Smooth muscle cell of the brain vasculature (primary cell): Measurements from ENCODE around the gene GALNT6.
A peak's percentile ranks its signal among the peaks of the same experiment; 100 is the strongest.
"Not testable (repeated sequence)": the region's sequence is repeated elsewhere in the genome, so short reads cannot be mapped to it uniquely, and the experiment has no call there.

Experiments used
- DNase-seq: peaks from one replicate; pipeline ENCODE4 v3.0.0-alpha.2; 2012; ENCODE audit warnings: low read depth, low spot score

Gene GALNT6

DNA sequence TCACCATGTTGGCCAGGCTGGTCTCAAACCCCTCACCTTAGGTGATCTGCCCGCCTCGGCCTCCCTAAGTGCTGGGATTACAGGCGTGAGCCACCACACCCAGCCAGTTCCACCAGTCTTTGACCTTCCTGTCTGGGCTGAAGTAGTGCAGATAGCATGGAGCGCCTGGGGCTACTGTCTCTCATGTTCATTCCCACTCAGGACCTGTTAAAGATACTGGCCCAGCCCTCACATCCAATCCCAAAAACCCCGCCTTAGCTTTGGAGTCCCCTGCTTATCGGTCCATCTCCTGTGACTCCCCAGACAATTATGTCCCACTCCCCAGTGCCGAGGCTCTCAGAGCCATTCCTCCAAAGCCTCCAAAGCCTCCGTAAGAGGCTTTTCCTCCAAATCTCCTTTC lies 32.7 kb downstream of the GALNT6 start:
- DNase-seq = no peak

DNA sequence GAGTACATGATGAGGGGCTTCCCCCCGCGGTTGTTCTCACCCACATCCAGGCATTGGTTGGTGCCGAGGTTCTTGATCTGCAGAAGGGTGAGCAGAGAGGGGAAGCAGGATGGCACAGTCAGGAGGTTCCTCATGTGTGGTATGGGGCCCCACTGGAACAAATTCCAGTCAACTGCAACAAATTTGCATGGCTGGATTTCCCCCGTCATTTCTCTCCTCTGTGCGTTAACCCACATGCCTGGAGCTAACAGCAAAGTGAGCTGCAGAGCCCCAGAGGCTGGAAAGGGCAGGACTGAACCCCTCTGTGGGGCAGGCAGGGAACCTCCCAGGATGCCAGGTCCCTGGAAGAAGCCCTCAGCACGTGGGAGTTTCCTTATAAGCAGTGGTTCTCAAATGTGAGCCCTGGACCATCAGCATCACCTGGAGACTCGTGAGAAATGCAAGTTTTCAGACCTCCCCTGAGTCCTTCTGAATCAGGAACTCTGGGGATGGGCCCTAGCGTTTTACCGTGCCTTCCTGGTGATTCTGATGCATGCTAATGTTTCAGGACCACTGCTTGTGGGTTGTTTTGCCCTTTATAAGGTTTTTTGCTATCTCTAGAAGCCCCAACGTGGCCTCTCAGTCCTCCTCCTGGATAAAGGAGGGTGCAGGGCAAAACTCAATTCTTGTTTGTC lies 33.7 kb downstream of the GALNT6 start:
- DNase-seq = no peak

DNA sequence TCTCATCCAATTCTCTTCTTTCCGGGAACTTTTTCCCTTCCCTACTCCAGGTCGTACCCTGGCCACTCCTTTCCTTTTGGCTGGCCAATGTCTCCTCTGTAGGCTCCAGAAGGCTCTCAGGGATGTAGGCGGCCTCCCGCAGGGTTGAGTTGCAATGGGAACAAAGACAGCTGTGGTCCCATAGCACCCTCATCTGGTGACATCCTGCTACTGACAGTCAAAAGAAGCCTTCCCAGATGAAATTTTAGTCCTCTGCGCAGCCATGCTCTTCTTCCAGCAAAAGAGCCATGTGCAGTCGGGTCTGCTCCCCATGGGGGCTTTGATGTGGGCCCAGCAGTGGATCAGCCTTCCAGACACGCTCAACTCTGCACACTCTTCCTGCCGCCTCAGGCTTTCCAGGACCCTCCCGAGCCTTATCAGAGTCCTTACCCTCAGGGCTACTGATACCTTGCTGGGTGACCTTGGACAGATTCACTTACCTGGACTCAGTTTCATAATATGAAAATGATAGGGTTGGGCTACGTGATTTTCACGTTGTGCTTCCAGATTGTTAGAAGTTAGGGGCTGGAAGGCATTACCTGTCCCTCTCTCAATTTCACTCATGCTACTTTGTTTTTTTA lies 39.2 kb downstream of the GALNT6 start:
- DNase-seq = peak; percentile 40

GRCh38 chr12:51349026-51349425 lies 42.2 kb downstream of the GALNT6 start:
- no peak for DNase-seq

DNA sequence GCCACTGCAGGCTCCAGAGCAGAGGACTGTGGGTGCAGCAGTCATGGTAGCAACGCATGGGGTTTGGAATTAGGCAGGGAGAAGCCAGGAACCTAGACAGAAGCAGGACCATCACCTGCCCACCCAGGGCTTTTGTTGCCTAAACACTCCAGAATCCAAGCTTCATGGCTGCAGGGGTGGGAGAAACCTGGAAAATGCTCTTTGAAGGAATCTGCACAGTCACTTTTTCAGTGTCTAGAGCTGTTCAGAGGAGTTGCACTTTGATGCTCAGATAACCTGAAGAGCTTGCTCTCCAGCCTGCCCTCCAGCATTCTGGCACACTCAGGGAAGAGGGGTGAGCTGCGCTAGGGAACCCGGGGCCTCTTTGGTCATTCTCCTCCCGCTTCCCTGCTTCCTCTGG lies 43.1 kb downstream of the GALNT6 start:
- no peak for DNase-seq

DNA sequence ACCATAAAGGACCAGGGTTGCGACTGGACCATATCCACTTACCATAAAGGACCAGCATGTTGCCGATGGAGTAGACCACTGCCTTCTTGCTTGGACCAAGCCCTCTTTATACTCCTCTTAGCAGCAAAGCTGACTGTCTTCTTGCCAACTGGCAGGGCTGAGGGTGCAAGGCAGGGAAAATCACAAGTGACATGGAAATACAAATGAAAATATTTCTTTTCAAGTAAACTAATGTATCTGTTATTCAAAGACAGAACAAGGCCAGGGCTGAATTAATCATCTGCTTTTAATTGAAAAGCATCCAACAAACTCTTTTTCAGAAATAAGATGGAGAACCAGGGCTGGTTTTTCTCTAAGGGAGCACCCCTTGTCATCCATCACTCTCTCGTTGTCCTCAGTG lies 44.6 kb downstream of the GALNT6 start, which contains the start of gene CELA1:
CELA1 (minus strand) TSS at position 99 of the 400 bp plus-strand sequence; CDS start at position 58, 41 bp downstream.
- DNase-seq = no peak

GRCh38 chr12:51345681-51346080 lies 45.5 kb downstream of the GALNT6 start:
- DNase-seq = no peak

GRCh38 chr12:51343201-51343600 lies 48.0 kb downstream of the GALNT6 start:
- no peak for DNase-seq

- DNase-seq = no peak
Measured at GRCh38 chr12:51342416-51342815, 48.8 kb downstream of the GALNT6 start.

GRCh38 chr12:51341251-51342007 lies 49.8 kb downstream of the GALNT6 start:
- DNase-seq = peak; percentile 52

GRCh38 chr12:51339750-51340149 lies 51.5 kb downstream of the GALNT6 start:
- no peak for DNase-seq

- not testable (repeated sequence) for DNase-seq
Measured at GRCh38 chr12:51337336-51337735, 53.9 kb downstream of the GALNT6 start.

GRCh38 chr12:51335931-51336330 lies 55.3 kb downstream of the GALNT6 start:
- DNase-seq = no peak

DNA sequence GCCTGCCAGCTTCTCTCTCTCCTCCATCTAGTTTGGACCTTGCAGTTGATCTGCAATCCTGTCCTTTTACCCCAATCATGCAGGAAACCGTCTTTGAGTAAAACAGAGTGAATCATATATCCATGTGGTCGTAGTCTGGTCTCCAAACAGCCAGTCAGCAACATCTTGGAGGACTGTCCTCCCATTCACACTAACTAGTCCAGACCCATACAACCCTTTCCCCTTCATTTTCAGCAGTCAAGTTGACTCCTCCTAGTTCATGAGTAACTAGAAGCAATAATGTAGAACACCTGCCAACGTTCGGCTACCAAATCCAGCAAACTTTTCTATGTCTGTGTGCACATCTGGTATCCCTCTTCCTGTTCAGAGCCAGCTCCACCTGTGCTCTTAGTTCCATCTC lies 56.4 kb downstream of the GALNT6 start:
- no peak for DNase-seq

DNA sequence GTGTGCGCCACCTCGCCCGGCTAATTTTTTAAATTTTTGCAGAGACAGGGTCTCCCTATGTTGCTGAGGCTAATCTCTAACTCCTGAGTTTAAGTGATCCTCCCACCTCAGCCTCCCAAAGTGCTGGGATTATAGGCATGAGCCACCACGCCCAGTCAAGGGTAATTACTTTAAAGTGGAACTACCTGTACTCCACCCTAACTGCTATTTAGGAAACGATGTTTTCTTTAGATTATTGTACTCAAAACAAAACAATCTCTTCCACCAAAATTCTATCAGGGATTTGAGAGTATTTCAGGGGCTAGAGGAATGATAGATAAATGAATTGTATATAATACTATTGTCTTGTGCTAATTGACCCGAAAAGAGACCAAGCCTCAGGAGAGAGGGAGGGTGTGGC lies 57.7 kb downstream of the GALNT6 start:
- no peak for DNase-seq

DNA sequence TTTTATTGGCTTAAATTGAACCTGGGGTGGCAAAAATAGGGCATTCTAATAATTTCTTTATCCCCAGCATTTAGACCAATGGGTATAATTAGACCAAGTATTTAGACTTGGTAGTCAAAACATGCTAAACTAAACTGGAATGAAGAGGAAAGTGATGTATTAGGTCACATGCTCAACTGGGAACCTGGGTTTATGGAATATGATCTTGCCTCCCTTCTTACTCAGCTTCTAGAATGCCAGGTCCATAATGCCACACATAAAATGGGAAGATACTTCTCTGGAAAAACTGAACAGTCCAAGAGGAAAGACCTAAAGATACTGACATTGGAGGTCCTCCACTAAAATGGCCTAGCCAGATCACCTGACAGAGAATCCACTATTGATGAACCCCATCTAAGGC lies 61.0 kb downstream of the GALNT6 start:
- no peak for DNase-seq

GRCh38 chr12:51329742-51330141 lies 61.5 kb downstream of the GALNT6 start:
- DNase-seq = no peak

DNA sequence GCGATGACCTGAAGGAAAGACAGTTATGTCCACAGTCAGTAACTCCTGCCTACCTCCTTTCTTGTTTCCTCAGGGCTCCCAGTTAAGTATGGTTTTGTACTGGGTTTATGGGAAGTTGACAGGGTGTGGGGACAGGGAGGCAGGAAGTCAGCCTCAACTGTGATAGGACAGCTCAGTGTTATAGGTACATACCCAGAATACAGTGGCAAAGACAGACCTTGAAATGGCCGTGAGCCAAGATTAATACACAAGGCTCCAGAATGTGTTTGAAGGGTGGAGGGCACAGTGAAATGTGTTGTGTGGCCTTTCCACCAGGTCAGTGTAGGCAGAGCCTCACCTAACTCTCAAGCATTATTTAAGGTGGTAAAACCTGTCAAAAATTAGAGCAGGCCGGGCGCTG lies 62.6 kb downstream of the GALNT6 start:
- no peak for DNase-seq

DNA sequence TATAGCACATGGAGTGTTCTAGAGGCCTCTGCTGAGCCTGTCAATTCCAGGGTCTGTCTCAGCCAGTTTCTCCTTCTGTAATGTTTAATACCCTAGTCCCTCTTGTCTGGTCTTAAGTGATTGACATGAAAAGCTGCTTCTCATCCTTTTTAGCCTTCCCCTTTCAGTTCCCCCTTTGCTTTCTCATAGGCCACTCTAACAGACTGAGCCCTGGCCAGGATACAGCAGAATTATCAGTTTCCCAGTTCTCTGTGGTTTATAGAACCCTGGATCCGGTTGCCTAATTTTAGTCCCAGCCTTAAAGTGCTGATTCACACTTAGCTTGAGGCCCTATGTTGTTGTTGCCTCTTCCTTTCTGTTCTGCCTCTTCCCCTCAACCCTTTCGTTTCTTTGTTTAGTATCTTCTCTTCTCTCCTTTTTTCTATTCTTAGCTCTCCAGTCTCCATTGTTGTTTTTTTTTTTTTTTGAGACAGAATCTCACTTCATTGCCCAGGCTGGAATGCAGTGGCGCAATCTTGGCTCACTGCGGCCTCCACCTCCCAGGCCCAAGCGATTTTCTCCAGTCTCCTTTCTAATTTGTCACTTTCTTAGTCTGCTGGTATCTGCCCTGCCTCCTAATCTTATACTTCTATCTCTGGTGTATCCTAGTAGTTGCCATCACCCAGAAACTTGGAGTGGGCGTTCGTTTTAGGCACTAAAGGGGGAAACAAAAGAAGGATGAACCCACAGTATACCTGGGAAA lies 64.3 kb downstream of the GALNT6 start:
- DNase-seq = no peak

DNA sequence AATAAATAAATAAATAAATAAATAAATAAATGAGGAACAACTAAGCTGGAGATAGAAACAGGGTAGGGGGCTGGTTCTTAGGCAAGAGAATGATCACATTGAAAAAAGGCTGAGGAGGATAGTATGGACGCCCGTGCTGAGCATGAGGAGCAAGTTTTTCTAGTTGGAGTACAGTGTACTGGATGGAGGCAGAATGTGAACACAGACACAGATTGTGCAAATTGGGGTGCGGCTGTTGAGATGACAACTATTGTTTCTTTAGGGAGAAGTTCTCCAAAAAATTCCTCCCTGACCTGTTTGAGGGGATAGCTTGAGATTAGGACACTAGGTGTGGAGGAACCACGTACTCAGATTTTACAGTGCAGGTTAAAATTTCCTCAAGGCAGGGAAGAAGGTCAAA lies 66.3 kb downstream of the GALNT6 start:
- no peak for DNase-seq

- no peak for DNase-seq
Measured at GRCh38 chr12:51323966-51324895, 67.0 kb downstream of the GALNT6 start, which contains the start of gene BIN2. Gene BIN2 (minus strand): TSS chr12:51324174. CDS start chr12:51324102, 72 bp downstream.
